Measurements from ENCODE around the gene COPS7B. TPM values are rescaled to one million over a fixed set of nuclear protein-coding genes. Genes with fewer than 3 reads are reported as not detected.

COPS7B gene
- total RNA-seq, 2 donors from 2014 or later = 12.2 to 14.9 TPM

GRCh38 chr2:231751042-231751815 lies 35.0 kb upstream of the COPS7B start:
- Histone ChIP-seq H3K27ac (no peak overlapping the region), H3K27me3 (no peaks in the 10 kb centered on the region), H3K9me3 (no peaks in the 10 kb centered on the region), H3K4me1 (no peaks in the 10 kb centered on the region), H3K4me3 (no peak overlapping the region), H3K36me3 (no peaks in the 10 kb centered on the region)
- DNase-seq (ENCODE audit: low spot score) = no peak
- TF ChIP-seq CTCF (IDR thresholded peaks at IDR 0.05) = no peak

- no peak for DNase-seq (ENCODE audit: low spot score)
- Histone ChIP-seq H3K9me3 (no peaks in the 10 kb centered on the region), H3K27me3 (no peaks in the 10 kb centered on the region), H3K27ac (no peak overlapping the region), H3K4me3 (no peak overlapping the region), H3K4me1 (no peaks in the 10 kb centered on the region), H3K36me3 (no peaks in the 10 kb centered on the region)
- TF ChIP-seq CTCF (IDR thresholded peaks at IDR 0.05) = no peak
These were observed 34.2 kb upstream of the COPS7B start for GRCh38 chr2:231752061-231752460.

GRCh38 chr2:231761735-231762134 lies 24.5 kb upstream of the COPS7B start:
- TF ChIP-seq CTCF (IDR thresholded peaks at IDR 0.05) = no peak

GRCh38 chr2:231764124-231764523 lies 22.1 kb upstream of the COPS7B start:
- no peak for TF ChIP-seq CTCF (IDR thresholded peaks at IDR 0.05)
- Histone ChIP-seq H3K36me3 (no peaks in the 10 kb centered on the region), H3K4me1 (no peaks in the 10 kb centered on the region), H3K27me3 (no peaks in the 10 kb centered on the region), H3K4me3 (no peak overlapping the region), H3K9me3 (no peaks in the 10 kb centered on the region), H3K27ac (no peak overlapping the region)
- no peak for DNase-seq (ENCODE audit: low spot score)

More at GRCh38 chr2:231761735-231762134, 24.5 kb upstream of the COPS7B start:
- Histone ChIP-seq H3K9me3 (no peaks in the 10 kb centered on the region), H3K4me3 (no peak overlapping the region), H3K4me1 (no peaks in the 10 kb centered on the region), H3K27me3 (no peaks in the 10 kb centered on the region), H3K27ac (no peak overlapping the region), H3K36me3 (no peaks in the 10 kb centered on the region)
- DNase-seq (ENCODE audit: low spot score) = no peak

GRCh38 chr2:231764760-231765159 lies 21.5 kb upstream of the COPS7B start:
- Histone ChIP-seq H3K4me1 (no peaks in the 10 kb centered on the region), H3K4me3 (no peak overlapping the region), H3K36me3 (no peaks in the 10 kb centered on the region), H3K27me3 (no peaks in the 10 kb centered on the region), H3K9me3 (no peaks in the 10 kb centered on the region), H3K27ac (no peak overlapping the region)
- no peak for TF ChIP-seq CTCF (IDR thresholded peaks at IDR 0.05)
- no peak for DNase-seq (ENCODE audit: low spot score)

GRCh38 chr2:231765496-231765929 lies 20.7 kb upstream of the COPS7B start:
- Histone ChIP-seq H3K27ac (no peak overlapping the region), H3K36me3 (no peaks in the 10 kb centered on the region), H3K27me3 (no peaks in the 10 kb centered on the region), H3K9me3 (no peaks in the 10 kb centered on the region), H3K4me3 (no peak overlapping the region), H3K4me1 (no peaks in the 10 kb centered on the region)
- DNase-seq (ENCODE audit: low spot score) = no peak
- no peak for TF ChIP-seq CTCF (IDR thresholded peaks at IDR 0.05)

Measured in right atrium auricular region (tissue), 2 donors.